Body of pancreas (tissue), 4 donors: ENCODE data around the gene LRG1. TPM values are rescaled to one million over a fixed set of nuclear protein-coding genes. Genes with fewer than 3 reads are reported as not detected.
"Not testable (repeated sequence)": the region's sequence is repeated elsewhere in the genome, so short reads cannot be mapped to it uniquely, and the experiment has no call there.

ENCODE experiments used
- ATAC-seq: fragments of 150-250 bp; one replicate; pipeline ENCODE4 v1.9.1; 2016
- DNase-seq, 4 donors: peaks; one replicate each; pipeline ENCODE4 v3.0.0-alpha.2; 2019
- H3K27ac ChIP-seq, 4 donors: fragments of 200-600 bp; sonication (generic); 1 replicate in 3 of 4; 2 replicates in 1 of 4; pipeline versions ENCODE4 v1.5.1 to v1.6.1; 2016 to 2019; ENCODE audit warnings: mild to moderate bottlenecking in 1 of 4, mixed read lengths in 1 of 4, moderate library complexity in 1 of 4
- H3K27me3 ChIP-seq, 2 donors: fragments of 200-600 bp; sonication (generic); one replicate each; pipeline ENCODE4 v1.6.0; 2016; ENCODE audit warnings: mild to moderate bottlenecking in 1 of 2
- H3K36me3 ChIP-seq, 2 donors: fragments of 200-600 bp; sonication (generic); replicated peaks in 1 of 2; 2 replicates each; pipeline ENCODE4 v1.5.1; 2016; ENCODE audit warnings: low read depth in 2 of 2; ENCODE audit not compliant: insufficient read depth in 1 of 2
- H3K4me1 ChIP-seq: fragments of 200-600 bp; sonication (generic); one replicate; pipeline ENCODE4 v1.6.0; 2016
- H3K4me3 ChIP-seq, 2 donors: fragments of 200-600 bp; sonication (generic); 1 replicate in 1 of 2; 2 replicates in 1 of 2; pipeline ENCODE4 v1.5.1; 2016 to 2019
- H3K9me3 ChIP-seq, 3 donors: fragments of 200-600 bp; sonication (generic); 1 replicate in 2 of 3; 2 replicates in 1 of 3; pipeline ENCODE4 v1.5.1; 2016
- POLR2A ChIP-seq, 3 donors: fragments of 450-650 bp; IDR thresholded peaks; one replicate each; pipeline ENCODE4 v1.6.1; 2016; ENCODE audit warnings: antibody characterized with exemption in 3 of 3, mild to moderate bottlenecking in 2 of 3
- WGBS, 2 donors: methylation state at CpG; one replicate each; pipeline ENCODE4 v1.1.5; 2017; 5-methylcytosine and 5-hydroxymethylcytosine counted together
- intact Hi-C: fragments of 100-400 bp; cut with DNase I; formaldehyde crosslinking; loops from one replicate; pipeline ENCODE4 v1.15.1; 2023
- total RNA-seq, 2 donors: library from RNA; depleted of rRNA; stranded (reverse); fragments of >200 nt; gene quantifications; one replicate each; pipeline ENCODE4 v1.1.0, GENCODE V29; 2016
- TF ChIP-seq, protein P1 (sequence below), 7 experiments: fragments of 450-650 bp in 4 of 7; fragments of 200-600 bp in 3 of 7; sonication (generic) in 3 of 7; IDR thresholded peaks; one replicate each; pipeline ENCODE4 v1.5.1; 2016 to 2019; ENCODE audit warnings: antibody characterized with exemption in 7 of 7

Gene LRG1
- total RNA-seq, 2 donors from 2014 or later, result 8.8 to 21.1 TPM

DNA sequence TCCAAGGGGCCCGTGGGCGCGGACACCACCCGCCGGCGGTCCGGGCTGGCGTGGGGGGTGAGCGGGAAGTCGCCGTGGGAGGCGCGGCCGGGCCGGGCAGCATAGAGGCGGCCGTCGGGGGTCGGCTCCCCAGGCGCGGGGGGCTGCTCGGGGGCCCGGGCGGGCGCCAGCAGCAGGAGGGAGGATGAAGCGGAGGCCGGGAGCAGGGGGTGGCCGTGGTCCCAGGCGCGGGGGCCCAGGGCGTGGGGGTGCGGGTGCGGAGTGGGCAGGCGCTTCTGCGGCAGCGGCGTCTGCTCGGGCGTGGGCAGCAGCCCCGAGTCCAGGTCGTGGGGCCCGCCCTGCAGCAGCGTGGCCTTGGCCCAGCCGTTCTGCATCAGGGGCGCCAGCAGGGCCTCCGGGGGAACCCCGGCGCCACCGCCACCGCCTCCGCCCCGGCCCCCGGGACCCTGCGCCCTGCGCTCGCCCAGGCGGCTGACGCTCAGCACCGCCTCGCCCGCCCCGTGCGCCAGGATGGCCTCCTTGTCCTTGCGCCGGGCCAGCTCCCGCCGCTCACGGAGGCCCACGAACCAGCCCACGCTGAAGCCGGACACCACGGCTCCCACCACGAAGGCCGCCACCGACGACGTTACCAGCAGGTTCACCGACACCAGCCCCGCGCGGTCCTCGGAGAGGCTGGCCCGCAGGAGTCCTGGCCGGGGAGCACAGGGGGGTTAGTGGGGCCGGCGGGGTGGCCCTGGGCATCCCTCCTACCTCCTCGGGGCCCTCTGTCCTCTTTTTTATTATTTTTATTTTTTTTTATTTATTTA lies 4.2 kb upstream of the LRG1 start:
- Histone ChIP-seq H3K27me3 (no peaks in the 10 kb centered on the region), H3K4me3 (no peak overlapping the region), H3K27ac (no peak overlapping the region), H3K4me1 (peaks cover 35% of the 10 kb centered on the region), H3K9me3 (no peaks in the 10 kb centered on the region), H3K36me3 (no peaks in the 10 kb centered on the region)
- no peak for DNase-seq
- no peak for ATAC-seq
- TF ChIP-seq, protein P1, sequence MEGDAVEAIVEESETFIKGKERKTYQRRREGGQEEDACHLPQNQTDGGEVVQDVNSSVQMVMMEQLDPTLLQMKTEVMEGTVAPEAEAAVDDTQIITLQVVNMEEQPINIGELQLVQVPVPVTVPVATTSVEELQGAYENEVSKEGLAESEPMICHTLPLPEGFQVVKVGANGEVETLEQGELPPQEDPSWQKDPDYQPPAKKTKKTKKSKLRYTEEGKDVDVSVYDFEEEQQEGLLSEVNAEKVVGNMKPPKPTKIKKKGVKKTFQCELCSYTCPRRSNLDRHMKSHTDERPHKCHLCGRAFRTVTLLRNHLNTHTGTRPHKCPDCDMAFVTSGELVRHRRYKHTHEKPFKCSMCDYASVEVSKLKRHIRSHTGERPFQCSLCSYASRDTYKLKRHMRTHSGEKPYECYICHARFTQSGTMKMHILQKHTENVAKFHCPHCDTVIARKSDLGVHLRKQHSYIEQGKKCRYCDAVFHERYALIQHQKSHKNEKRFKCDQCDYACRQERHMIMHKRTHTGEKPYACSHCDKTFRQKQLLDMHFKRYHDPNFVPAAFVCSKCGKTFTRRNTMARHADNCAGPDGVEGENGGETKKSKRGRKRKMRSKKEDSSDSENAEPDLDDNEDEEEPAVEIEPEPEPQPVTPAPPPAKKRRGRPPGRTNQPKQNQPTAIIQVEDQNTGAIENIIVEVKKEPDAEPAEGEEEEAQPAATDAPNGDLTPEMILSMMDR (IDR thresholded peaks at IDR 0.05), result no peak
- no peak for TF ChIP-seq POLR2A (IDR thresholded peaks at IDR 0.05)
- intact Hi-C loops, result no loop called here
- 91 to 97% methylated on average over 49 to 58 of the region's 87 CpGs for WGBS, 2 donors

DNA sequence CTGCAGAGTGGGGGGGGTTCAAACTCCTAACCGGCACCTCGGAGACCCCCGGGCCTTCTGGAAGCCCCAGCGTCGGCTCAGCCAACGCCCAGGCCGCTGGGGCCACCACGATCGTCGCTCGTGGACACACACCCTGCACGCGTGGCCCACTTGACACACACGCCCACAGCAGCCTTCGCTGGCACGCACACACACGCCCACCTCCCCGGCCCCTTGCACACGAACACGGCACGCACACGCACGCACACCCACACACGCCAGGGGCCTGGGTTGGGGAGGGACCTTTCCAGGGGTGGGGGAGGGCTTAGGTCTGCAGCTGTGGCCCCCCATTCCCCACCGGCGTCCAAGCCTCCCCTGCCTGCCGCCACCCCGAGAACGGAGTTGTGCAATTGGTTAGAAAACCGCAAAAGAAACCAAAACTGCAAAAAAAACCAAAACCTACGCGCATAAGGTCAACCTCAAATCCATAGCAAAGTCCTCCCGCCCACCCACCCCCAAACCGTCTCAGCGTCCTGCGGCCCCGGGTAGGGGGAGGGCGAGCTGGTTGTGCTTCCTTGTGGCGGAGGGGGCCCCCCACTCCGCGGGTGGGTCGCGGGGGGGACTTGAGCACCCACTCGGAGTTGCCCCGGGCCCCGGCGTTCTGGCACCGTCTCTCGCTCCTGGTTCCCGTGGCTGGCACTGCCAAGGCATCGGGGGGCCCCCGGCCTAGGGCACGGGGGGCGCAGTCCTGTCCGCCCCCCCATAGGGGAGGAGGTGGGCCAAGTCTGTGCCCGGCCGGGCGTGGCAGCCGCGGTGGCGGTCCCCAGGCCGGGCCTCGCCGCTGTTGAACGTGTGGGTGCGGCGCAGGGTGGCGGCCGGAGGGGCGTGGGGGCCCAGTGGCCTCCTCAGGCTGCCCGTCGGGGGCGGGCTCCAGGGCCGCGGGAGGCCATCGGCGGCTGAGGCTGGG lies 3.3 kb upstream of the LRG1 start:
- Histone ChIP-seq H3K4me3 (no peak overlapping the region), H3K27me3 (no peaks in the 10 kb centered on the region), H3K4me1 (peaks cover 43% of the 10 kb centered on the region), H3K27ac (no peak overlapping the region), H3K36me3 (no peaks in the 10 kb centered on the region), H3K9me3 (no peaks in the 10 kb centered on the region)
- ATAC-seq (no peak), DNase-seq (no peak)
- TF ChIP-seq POLR2A (IDR thresholded peaks at IDR 0.05), result no peak
- TF ChIP-seq, protein P1 (IDR thresholded peaks at IDR 0.05), result no peak
- WGBS, 2 donors, result 85 to 94% methylated on average over 45 to 46 of the region's 77 CpGs
- intact Hi-C loops, result no loop called here

DNA sequence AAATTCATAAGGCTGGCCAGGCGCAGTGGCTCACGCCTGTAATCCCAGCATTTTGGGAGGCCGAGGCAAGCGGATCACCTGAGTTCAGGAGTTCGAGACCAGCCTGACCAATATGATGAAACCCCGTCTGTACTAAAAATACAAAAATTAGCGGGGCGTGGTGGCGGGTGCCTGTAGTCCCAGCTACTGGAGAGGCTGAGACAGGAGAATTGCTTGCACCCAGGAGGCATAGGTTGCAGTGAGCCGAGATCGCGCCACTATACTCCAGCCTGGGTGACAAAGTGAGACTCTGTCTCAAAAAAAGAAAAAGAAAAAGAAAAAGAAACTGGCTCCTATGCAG lies 1.9 kb upstream of the LRG1 start:
- DNase-seq, H3K9me3 ChIP-seq, H3K4me3 ChIP-seq, H3K27me3 ChIP-seq, ATAC-seq, H3K36me3 ChIP-seq, intact Hi-C loops: not testable (repeated sequence)
- Histone ChIP-seq H3K27ac (peak overlapping the region in 1 of 4 donors; percentile 82), H3K4me1 (peaks cover 48% of the 10 kb centered on the region)
- 79 to 95% methylated on average over 12 of the region's 12 CpGs for WGBS, 2 donors

DNA sequence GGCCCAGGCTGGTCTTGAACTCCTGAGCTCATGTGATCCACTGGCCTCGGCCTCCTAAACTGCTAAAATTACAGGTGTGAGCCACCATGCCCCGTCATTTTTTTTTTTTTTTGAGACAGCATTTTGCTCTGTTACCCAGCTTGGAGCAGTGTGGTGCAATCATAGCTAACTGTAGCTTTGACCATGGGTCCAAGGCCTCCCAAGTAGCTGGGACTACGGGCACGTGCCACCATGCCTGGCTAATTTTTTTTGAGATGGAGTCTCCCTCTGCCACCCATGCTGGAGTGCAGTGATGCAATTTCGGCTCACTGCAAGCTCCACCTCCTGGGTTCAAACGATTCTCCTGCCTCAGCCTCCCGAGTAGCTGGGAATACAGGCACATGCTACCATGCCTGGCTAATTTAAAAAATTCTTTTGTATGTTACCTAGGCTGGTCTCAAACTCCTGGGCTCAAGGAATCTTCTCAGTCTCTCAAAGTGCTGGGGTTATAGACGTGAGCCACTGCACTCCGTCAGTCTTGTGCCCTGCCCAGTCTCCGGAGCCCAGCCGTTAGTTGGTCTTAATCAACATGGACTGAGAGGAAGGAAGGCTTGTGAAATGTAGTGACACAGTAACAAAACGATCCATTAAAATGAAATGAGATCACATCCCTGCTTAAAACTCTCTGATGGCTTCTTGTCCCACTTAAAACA lies 1.4 kb upstream of the LRG1 start:
- 70 to 87% methylated on average over 12 of the region's 12 CpGs for WGBS, 2 donors
- no peak for DNase-seq

More for the DNA sequence above, 1.4 kb upstream of the LRG1 start:
- ATAC-seq, result no peak
- Histone ChIP-seq H3K27me3 (no peaks in the 10 kb centered on the region), H3K4me1 (peaks cover 53% of the 10 kb centered on the region), H3K4me3 (no peak overlapping the region), H3K36me3 (no peaks in the 10 kb centered on the region), H3K9me3 (no peaks in the 10 kb centered on the region), H3K27ac (peak overlapping the region in 1 of 4 donors; percentile 82)
- TF ChIP-seq, protein P1 (IDR thresholded peaks at IDR 0.05), result no peak
- no peak for TF ChIP-seq POLR2A (IDR thresholded peaks at IDR 0.05)
- intact Hi-C loops, result no loop called here
